GM18517 (cell line): Measurements from ENCODE around the gene OAF.
"Not testable (repeated sequence)": the region's sequence is repeated elsewhere in the genome, so short reads cannot be mapped to it uniquely, and the experiment has no call there.

Experiments
- ATAC-seq: cut with Tn5 transposase; IDR thresholded peaks from one replicate; pipeline ENCODE4 v1.9.1; 2021; ENCODE audit warnings: mild to moderate bottlenecking, moderate library complexity; ENCODE audit not compliant: unreplicated experiment

The OAF gene

GRCh38 chr11:120210626-120211521 lies at the start of gene OAF:
OAF (plus strand) TSS chr11:120211032; CDS start chr11:120211280, 248 bp downstream.
- ATAC-seq: no peak

GRCh38 chr11:120167659-120168058 lies 43.2 kb upstream of the OAF start:
- ATAC-seq: no peak

GRCh38 chr11:120168108-120168959 lies 42.5 kb upstream of the OAF start:
- no peak for ATAC-seq

- no peak for ATAC-seq
Measured at GRCh38 chr11:120168960-120169681, 41.7 kb upstream of the OAF start.

- ATAC-seq: no peak
Measured at GRCh38 chr11:120169981-120170698, 40.7 kb upstream of the OAF start.

GRCh38 chr11:120170741-120171261 lies 40.0 kb upstream of the OAF start:
- no peak for ATAC-seq

- ATAC-seq: no peak
Measured at GRCh38 chr11:120172054-120172911, 38.5 kb upstream of the OAF start.

GRCh38 chr11:120173019-120173705 lies 37.7 kb upstream of the OAF start:
- ATAC-seq: no peak

- no peak for ATAC-seq
Measured at GRCh38 chr11:120173807-120174206, 37.0 kb upstream of the OAF start.

GRCh38 chr11:120174866-120175265 lies 36.0 kb upstream of the OAF start:
- no peak for ATAC-seq

- ATAC-seq: no peak
Measured at GRCh38 chr11:120178561-120179056, 32.2 kb upstream of the OAF start.

GRCh38 chr11:120179057-120179672 lies 31.7 kb upstream of the OAF start:
- no peak for ATAC-seq

GRCh38 chr11:120180063-120180462 lies 30.8 kb upstream of the OAF start:
- not testable (repeated sequence) for ATAC-seq

- ATAC-seq: no peak
Measured at GRCh38 chr11:120180551-120181232, 30.1 kb upstream of the OAF start.

- no peak for ATAC-seq
Measured at GRCh38 chr11:120181376-120181975, 29.4 kb upstream of the OAF start.

- ATAC-seq: no peak
Measured at GRCh38 chr11:120182372-120182771, 28.5 kb upstream of the OAF start.
